T-helper 1 cell treated with Interleukin-12 subunit alpha and Interleukin-12 subunit beta and Interleukin-4 antibody, amounts not matched to agents 30 μg/mL and 1 μg/mL, for 36 hours (primary cell): ENCODE data around the gene GCN1.

Source experiments
- H3K27ac Mint-ChIP-seq: one replicate; pipeline ENCODE4 v1.8.0; 2021; ENCODE audit warnings: mild to moderate bottlenecking, mixed read lengths
- H3K27me3 Mint-ChIP-seq: one replicate; pipeline ENCODE4 v1.8.0; 2021; ENCODE audit warnings: low read depth, mixed read lengths
- H3K36me3 Mint-ChIP-seq: one replicate; pipeline ENCODE4 v1.8.0; 2021; ENCODE audit warnings: low read depth, mixed read lengths
- H3K4me1 Mint-ChIP-seq: one replicate; pipeline ENCODE4 v1.8.0; 2021; ENCODE audit warnings: low read depth, mixed read lengths
- H3K4me3 Mint-ChIP-seq: one replicate; pipeline ENCODE4 v1.8.0; 2021; ENCODE audit warnings: mild to moderate bottlenecking, moderate library complexity, mixed read lengths
- H3K9me3 Mint-ChIP-seq: one replicate; pipeline ENCODE4 v1.8.0; 2021; ENCODE audit warnings: mixed read lengths

Gene GCN1

GRCh38 chr12:120102189-120103043 lies 92.1 kb downstream of the GCN1 start:
- peaks cover 16% of the 10 kb centered on the region for H3K4me1 Mint-ChIP-seq
- no peak overlapping the region for H3K4me3 Mint-ChIP-seq
- peaks cover 31% of the 10 kb centered on the region for H3K36me3 Mint-ChIP-seq
- H3K9me3 Mint-ChIP-seq: no peaks in the 10 kb centered on the region
- no peaks in the 10 kb centered on the region for H3K27me3 Mint-ChIP-seq
- no peak overlapping the region for H3K27ac Mint-ChIP-seq

GRCh38 chr12:120101617-120102016 lies 92.9 kb downstream of the GCN1 start:
- Mint-ChIP-seq H3K4me1 (peaks cover 16% of the 10 kb centered on the region), H3K36me3 (peaks cover 27% of the 10 kb centered on the region), H3K4me3 (no peak overlapping the region), H3K27me3 (no peaks in the 10 kb centered on the region), H3K27ac (peak overlapping the region; percentile 69), H3K9me3 (no peaks in the 10 kb centered on the region)

GRCh38 chr12:120101182-120101581 lies 93.3 kb downstream of the GCN1 start:
- Mint-ChIP-seq H3K36me3 (peaks cover 26% of the 10 kb centered on the region), H3K4me3 (no peak overlapping the region), H3K9me3 (no peaks in the 10 kb centered on the region), H3K27me3 (no peaks in the 10 kb centered on the region), H3K27ac (peak overlapping the region; percentile 69), H3K4me1 (peaks cover 15% of the 10 kb centered on the region)

GRCh38 chr12:120100630-120101029 lies 93.9 kb downstream of the GCN1 start:
- H3K27ac Mint-ChIP-seq: no peak overlapping the region
- peaks cover 22% of the 10 kb centered on the region for H3K36me3 Mint-ChIP-seq
- H3K27me3 Mint-ChIP-seq: no peaks in the 10 kb centered on the region
- H3K4me3 Mint-ChIP-seq: no peak overlapping the region
- H3K4me1 Mint-ChIP-seq: peaks cover 11% of the 10 kb centered on the region
- H3K9me3 Mint-ChIP-seq: no peaks in the 10 kb centered on the region

GRCh38 chr12:120099738-120100137 lies 94.8 kb downstream of the GCN1 start:
- peak overlapping the region; percentile 39 for H3K27ac Mint-ChIP-seq
- H3K4me3 Mint-ChIP-seq: no peak overlapping the region
- no peaks in the 10 kb centered on the region for H3K27me3 Mint-ChIP-seq
- peaks cover 16% of the 10 kb centered on the region for H3K36me3 Mint-ChIP-seq
- no peaks in the 10 kb centered on the region for H3K9me3 Mint-ChIP-seq
- peaks cover 8% of the 10 kb centered on the region for H3K4me1 Mint-ChIP-seq

GRCh38 chr12:120098756-120099470 lies 95.6 kb downstream of the GCN1 start:
- H3K27ac Mint-ChIP-seq: no peak overlapping the region
- no peaks in the 10 kb centered on the region for H3K27me3 Mint-ChIP-seq
- no peak overlapping the region for H3K4me3 Mint-ChIP-seq
- H3K9me3 Mint-ChIP-seq: no peaks in the 10 kb centered on the region
- peaks cover 14% of the 10 kb centered on the region for H3K36me3 Mint-ChIP-seq
- peaks cover 9% of the 10 kb centered on the region for H3K4me1 Mint-ChIP-seq

GRCh38 chr12:120096671-120097202 lies 97.8 kb downstream of the GCN1 start:
- H3K36me3 Mint-ChIP-seq: peaks cover 14% of the 10 kb centered on the region
- H3K27me3 Mint-ChIP-seq: no peaks in the 10 kb centered on the region
- H3K4me1 Mint-ChIP-seq: peaks cover 7% of the 10 kb centered on the region
- no peak overlapping the region for H3K4me3 Mint-ChIP-seq
- H3K27ac Mint-ChIP-seq: peak overlapping the region; percentile 41
- no peaks in the 10 kb centered on the region for H3K9me3 Mint-ChIP-seq

- H3K27ac Mint-ChIP-seq: no peak overlapping the region
- peaks cover 19% of the 10 kb centered on the region for H3K36me3 Mint-ChIP-seq
- peaks cover 4% of the 10 kb centered on the region for H3K4me1 Mint-ChIP-seq
- H3K9me3 Mint-ChIP-seq: no peaks in the 10 kb centered on the region
- no peak overlapping the region for H3K4me3 Mint-ChIP-seq
- H3K27me3 Mint-ChIP-seq: no peaks in the 10 kb centered on the region
These were observed 98.8 kb downstream of the GCN1 start for GRCh38 chr12:120095736-120096135.

- no peak overlapping the region for H3K4me3 Mint-ChIP-seq
- H3K27ac Mint-ChIP-seq: no peak overlapping the region
- no peaks in the 10 kb centered on the region for H3K9me3 Mint-ChIP-seq
- no peaks in the 10 kb centered on the region for H3K27me3 Mint-ChIP-seq
- H3K4me1 Mint-ChIP-seq: peaks cover 4% of the 10 kb centered on the region
- H3K36me3 Mint-ChIP-seq: peaks cover 17% of the 10 kb centered on the region
These were observed 99.2 kb downstream of the GCN1 start for GRCh38 chr12:120095331-120095730.

GRCh38 chr12:120094485-120094884 lies 100.0 kb downstream of the GCN1 start:
- Mint-ChIP-seq H3K4me1 (peaks cover 1% of the 10 kb centered on the region), H3K27me3 (no peaks in the 10 kb centered on the region), H3K9me3 (no peaks in the 10 kb centered on the region), H3K27ac (no peak overlapping the region), H3K4me3 (no peak overlapping the region), H3K36me3 (peaks cover 20% of the 10 kb centered on the region)

- no peak overlapping the region for H3K4me3 Mint-ChIP-seq
- H3K36me3 Mint-ChIP-seq: peaks cover 23% of the 10 kb centered on the region
- H3K27ac Mint-ChIP-seq: no peak overlapping the region
- H3K4me1 Mint-ChIP-seq: peaks cover 5% of the 10 kb centered on the region
- H3K27me3 Mint-ChIP-seq: no peaks in the 10 kb centered on the region
- no peaks in the 10 kb centered on the region for H3K9me3 Mint-ChIP-seq
These were observed 100.7 kb downstream of the GCN1 start for GRCh38 chr12:120093592-120094355.

GRCh38 chr12:120093336-120093591 lies 101.3 kb downstream of the GCN1 start:
- H3K4me3 Mint-ChIP-seq: no peak overlapping the region
- peaks cover 22% of the 10 kb centered on the region for H3K36me3 Mint-ChIP-seq
- H3K27ac Mint-ChIP-seq: no peak overlapping the region
- peaks cover 5% of the 10 kb centered on the region for H3K4me1 Mint-ChIP-seq
- no peaks in the 10 kb centered on the region for H3K27me3 Mint-ChIP-seq
- H3K9me3 Mint-ChIP-seq: no peaks in the 10 kb centered on the region

GRCh38 chr12:120092551-120093335 lies 101.8 kb downstream of the GCN1 start:
- Mint-ChIP-seq H3K9me3 (no peaks in the 10 kb centered on the region), H3K27ac (no peak overlapping the region), H3K27me3 (no peaks in the 10 kb centered on the region), H3K4me3 (no peak overlapping the region), H3K36me3 (peaks cover 18% of the 10 kb centered on the region), H3K4me1 (peaks cover 6% of the 10 kb centered on the region)
